ENCODE data around the gene VWC2L. TPM values are rescaled to one million over a fixed set of nuclear protein-coding genes. Genes with fewer than 3 reads are reported as not detected.

VWC2L gene
- polyA plus RNA-seq, 1 experiment: 0.04 TPM

DNA sequence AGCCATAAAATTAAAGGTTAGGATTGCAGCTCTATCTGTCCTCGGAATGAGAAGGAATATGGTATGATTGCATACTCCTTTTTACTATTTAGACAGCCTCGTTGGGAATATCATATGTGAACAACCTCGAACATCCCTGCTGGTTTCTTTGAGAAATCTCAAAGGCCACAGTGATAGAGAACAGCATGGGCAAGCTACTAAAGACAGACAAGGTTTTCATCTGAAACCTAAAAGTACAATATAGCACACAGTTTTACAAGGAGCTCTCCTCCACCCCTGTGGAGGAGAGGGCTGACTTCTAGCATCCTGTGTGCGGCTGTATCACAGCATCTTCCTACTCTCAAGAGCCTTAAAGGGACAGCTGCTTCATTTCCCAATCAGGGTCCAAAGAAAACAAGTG lies 104.3 kb downstream of the VWC2L start:
- H3K27me3 ChIP-seq (ENCODE audit: control insufficient read depth, insufficient read depth, low read length): no peaks in the 10 kb centered on the region
- TF ChIP-seq, protein P1, sequence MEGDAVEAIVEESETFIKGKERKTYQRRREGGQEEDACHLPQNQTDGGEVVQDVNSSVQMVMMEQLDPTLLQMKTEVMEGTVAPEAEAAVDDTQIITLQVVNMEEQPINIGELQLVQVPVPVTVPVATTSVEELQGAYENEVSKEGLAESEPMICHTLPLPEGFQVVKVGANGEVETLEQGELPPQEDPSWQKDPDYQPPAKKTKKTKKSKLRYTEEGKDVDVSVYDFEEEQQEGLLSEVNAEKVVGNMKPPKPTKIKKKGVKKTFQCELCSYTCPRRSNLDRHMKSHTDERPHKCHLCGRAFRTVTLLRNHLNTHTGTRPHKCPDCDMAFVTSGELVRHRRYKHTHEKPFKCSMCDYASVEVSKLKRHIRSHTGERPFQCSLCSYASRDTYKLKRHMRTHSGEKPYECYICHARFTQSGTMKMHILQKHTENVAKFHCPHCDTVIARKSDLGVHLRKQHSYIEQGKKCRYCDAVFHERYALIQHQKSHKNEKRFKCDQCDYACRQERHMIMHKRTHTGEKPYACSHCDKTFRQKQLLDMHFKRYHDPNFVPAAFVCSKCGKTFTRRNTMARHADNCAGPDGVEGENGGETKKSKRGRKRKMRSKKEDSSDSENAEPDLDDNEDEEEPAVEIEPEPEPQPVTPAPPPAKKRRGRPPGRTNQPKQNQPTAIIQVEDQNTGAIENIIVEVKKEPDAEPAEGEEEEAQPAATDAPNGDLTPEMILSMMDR (IDR thresholded peaks at IDR 0.05; ENCODE audit: low read depth, low read length): no peak
- no peak overlapping the region for H3K27ac ChIP-seq (ENCODE audit: low read depth, low read length)
- CTCF ChIA-PET: no interaction called here
- no peak for DNase-seq (ENCODE audit: low read depth, low spot score)
- POLR2A ChIA-PET: no interaction called here
- no peaks in the 10 kb centered on the region for H3K9me3 ChIP-seq (ENCODE audit: control insufficient read depth, insufficient read depth, low read length)
- H3K4me3 ChIP-seq (ENCODE audit: low read depth, low read length): no peak overlapping the region

DNA sequence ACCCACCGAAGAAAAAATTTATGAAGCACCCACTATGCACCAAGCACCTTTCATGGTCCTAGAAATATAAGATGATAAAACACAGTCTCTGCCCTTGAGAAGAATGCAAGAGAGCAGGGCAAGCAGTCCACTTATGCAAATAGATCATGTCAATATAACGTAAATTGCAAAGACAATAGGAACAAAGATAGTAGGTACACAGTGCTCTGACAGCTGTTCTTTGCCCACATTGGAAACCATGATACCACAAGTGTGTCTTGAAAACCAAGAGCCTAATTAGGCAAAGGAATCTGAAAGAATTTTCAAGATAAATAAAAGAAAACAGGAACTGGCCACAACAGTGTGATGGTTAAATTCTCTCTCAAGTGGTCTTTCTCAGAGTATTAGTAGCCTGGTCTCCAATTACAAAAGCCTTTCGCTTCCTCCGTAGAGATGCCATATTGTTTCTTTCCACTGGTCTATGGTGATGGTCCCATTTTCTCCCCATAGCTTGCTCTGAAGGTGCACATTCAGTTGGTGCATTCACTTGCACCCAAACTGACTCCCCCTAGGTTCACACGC lies 108.5 kb downstream of the VWC2L start:
- Histone ChIP-seq H3K27ac (ENCODE audit: low read depth, low read length) (no peak overlapping the region), H3K9me3 (ENCODE audit: control insufficient read depth, insufficient read depth, low read length) (no peaks in the 10 kb centered on the region; the same call in 1 of the 2 replicates), H3K4me3 (ENCODE audit: low read depth, low read length) (no peak overlapping the region), H3K27me3 (ENCODE audit: control insufficient read depth, insufficient read depth, low read length) (no peaks in the 10 kb centered on the region)
- ChIA-PET CTCF (no interaction called here), POLR2A (no interaction called here)
- TF ChIP-seq, protein P1 (IDR thresholded peaks at IDR 0.05; ENCODE audit: low read depth, low read length): no peak
- DNase-seq (ENCODE audit: low read depth, low spot score): no peak

DNA sequence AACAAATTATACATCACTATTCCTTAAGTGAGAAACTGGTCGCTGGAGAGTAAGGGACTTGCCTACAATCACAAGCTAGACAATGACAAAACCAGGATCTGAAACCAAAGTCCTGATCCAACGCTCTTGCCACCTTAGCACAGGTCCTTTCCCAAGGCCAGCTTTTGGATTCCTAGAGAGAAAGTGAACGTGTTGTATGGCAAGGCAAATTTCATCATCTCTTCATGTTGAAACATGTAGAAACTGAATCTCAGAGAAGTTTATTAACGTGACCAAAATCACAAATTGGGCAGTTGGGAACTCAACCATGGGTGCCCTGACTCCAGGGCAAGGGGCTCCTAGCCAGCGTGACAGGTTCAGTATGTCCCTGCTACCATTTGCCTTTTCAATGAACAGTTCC lies 118.2 kb downstream of the VWC2L start:
- no peaks in the 10 kb centered on the region for H3K9me3 ChIP-seq (ENCODE audit: control insufficient read depth, insufficient read depth, low read length)
- TF ChIP-seq, protein P1 (IDR thresholded peaks at IDR 0.05; ENCODE audit: low read depth, low read length): no peak
- no peak overlapping the region for H3K27ac ChIP-seq (ENCODE audit: low read depth, low read length)
- H3K27me3 ChIP-seq (ENCODE audit: control insufficient read depth, insufficient read depth, low read length): no peaks in the 10 kb centered on the region
- ChIA-PET POLR2A (no interaction called here), CTCF (no interaction called here)
- no peak overlapping the region for H3K4me3 ChIP-seq (ENCODE audit: low read depth, low read length)
- DNase-seq (ENCODE audit: low read depth, low spot score): no peak

DNA sequence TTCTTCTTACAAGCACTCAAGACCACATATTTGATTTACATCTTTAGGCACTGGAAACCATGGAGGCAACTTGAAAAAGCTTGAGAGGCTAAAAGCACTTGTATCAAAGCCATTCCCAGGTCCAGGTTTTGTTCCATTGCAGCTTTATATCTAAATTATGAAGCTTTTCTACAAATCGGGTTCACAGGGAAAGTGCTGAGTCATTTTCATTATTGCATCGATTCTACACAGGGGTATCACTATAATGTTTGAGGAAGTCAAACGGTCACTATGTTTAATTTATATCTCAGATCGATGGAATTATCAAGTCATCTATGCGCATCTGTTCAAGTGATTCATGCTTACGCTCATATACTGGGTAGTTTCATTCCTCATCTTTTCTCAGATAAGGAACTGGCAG lies 118.7 kb downstream of the VWC2L start:
- Histone ChIP-seq H3K4me3 (ENCODE audit: low read depth, low read length) (no peak overlapping the region), H3K9me3 (ENCODE audit: control insufficient read depth, insufficient read depth, low read length) (no peaks in the 10 kb centered on the region), H3K27me3 (ENCODE audit: control insufficient read depth, insufficient read depth, low read length) (no peaks in the 10 kb centered on the region), H3K27ac (ENCODE audit: low read depth, low read length) (no peak overlapping the region)
- TF ChIP-seq, protein P1 (IDR thresholded peaks at IDR 0.05; ENCODE audit: low read depth, low read length): no peak
- POLR2A ChIA-PET: no interaction called here
- no peak for DNase-seq (ENCODE audit: low read depth, low spot score)
- CTCF ChIA-PET: no interaction called here

DNA sequence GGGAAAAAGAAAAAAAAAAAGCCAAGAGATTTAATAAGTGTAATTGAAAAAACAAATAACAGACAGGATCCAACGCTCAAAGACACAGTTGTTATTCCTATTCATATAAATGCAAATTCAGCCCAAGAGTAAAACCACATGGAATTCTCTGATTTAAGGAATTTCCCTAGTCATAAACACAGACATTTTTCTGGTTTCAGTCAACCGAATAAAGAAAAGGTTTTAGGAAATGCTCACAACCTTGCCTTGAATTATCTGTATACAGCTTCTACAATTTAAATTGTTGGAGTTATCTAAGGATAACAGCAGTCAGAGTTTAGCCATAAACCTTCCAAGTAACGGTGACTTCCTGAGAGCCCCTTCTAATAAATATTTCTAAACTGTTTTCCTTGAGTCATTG lies 122.7 kb downstream of the VWC2L start:
- Histone ChIP-seq H3K27ac (ENCODE audit: low read depth, low read length) (no peak overlapping the region), H3K27me3 (ENCODE audit: control insufficient read depth, insufficient read depth, low read length) (no peaks in the 10 kb centered on the region), H3K4me3 (ENCODE audit: low read depth, low read length) (no peak overlapping the region), H3K9me3 (ENCODE audit: control insufficient read depth, insufficient read depth, low read length) (no peaks in the 10 kb centered on the region)
- DNase-seq (ENCODE audit: low read depth, low spot score): no peak
- TF ChIP-seq, protein P1 (IDR thresholded peaks at IDR 0.05; ENCODE audit: low read depth, low read length): no peak
- CTCF ChIA-PET: no interaction called here
- POLR2A ChIA-PET: interaction anchor here (0.6 to 1.4 kb wide), 2 partner anchors 10 to 96 kb away, joined by 3 to 4 read pairs; no protein-coding TSS in a partner anchor
